Neural progenitor cell (in vitro differentiated cells): Measurements from ENCODE around the gene RALGDS. TPM values are rescaled to one million over a fixed set of nuclear protein-coding genes. Genes with fewer than 3 reads are reported as not detected.

Experiments
- DNase-seq: peaks from one replicate; pipeline ENCODE4 v3.0.0-alpha.2; 2016; ENCODE audit warnings: low spot score
- H2AFZ ChIP-seq: fragments of 200-600 bp; sonication (generic); replicated peaks from 2 replicates; pipeline ENCODE4 v1.6.1; 2016; ENCODE audit warnings: antibody characterized with exemption
- H3F3A ChIP-seq: fragments of 200-600 bp; sonication (generic); 2 replicates; pipeline ENCODE4 v1.6.1; 2016; ENCODE audit warnings: antibody characterized with exemption, low read depth
- H3K27ac ChIP-seq: fragments of 200-600 bp; sonication (generic); 2 replicates; pipeline ENCODE4 v1.5.1; 2016; ENCODE audit warnings: mild to moderate bottlenecking
- H3K27me3 ChIP-seq: fragments of 200-600 bp; sonication (generic); 2 replicates; pipeline ENCODE4 v1.6.1; 2016; ENCODE audit warnings: mild to moderate bottlenecking, moderate library complexity
- H3K36me3 ChIP-seq: fragments of 200-600 bp; sonication (generic); 2 replicates; pipeline ENCODE4 v1.5.1; 2016
- H3K4me1 ChIP-seq: fragments of 200-600 bp; sonication (generic); 2 replicates; pipeline ENCODE4 v1.6.1; 2016; ENCODE audit warnings: mixed run types
- H3K4me2 ChIP-seq: fragments of 200-600 bp; sonication (generic); 2 replicates; pipeline ENCODE4 v1.6.1; 2016
- H3K4me3 ChIP-seq: fragments of 200-600 bp; sonication (generic); 2 replicates; pipeline ENCODE4 v1.5.1; 2016
- H3K79me2 ChIP-seq: fragments of 200-600 bp; sonication (generic); 2 replicates; pipeline ENCODE4 v1.6.1; 2016; ENCODE audit warnings: low read depth
- H3K9ac ChIP-seq: fragments of 200-600 bp; sonication (generic); 2 replicates; pipeline ENCODE4 v1.6.1; 2016
- H3K9me3 ChIP-seq: fragments of 200-600 bp; sonication (generic); 2 replicates; pipeline ENCODE4 v1.5.1; 2016; ENCODE audit warnings: low read depth
- H4K20me1 ChIP-seq: fragments of 200-600 bp; sonication (generic); 2 replicates; pipeline ENCODE4 v1.6.1; 2016; ENCODE audit warnings: low read depth
- H3K27ac Mint-ChIP-seq: 3 replicates; pipeline ENCODE4 v1.8.0; 2021; ENCODE audit warnings: mixed read lengths
- H3K27me3 Mint-ChIP-seq: 2 replicates; pipeline ENCODE4 v1.8.0; 2022; ENCODE audit warnings: low read depth, mild to moderate bottlenecking, inconsistent platforms, moderate library complexity, mixed read lengths; ENCODE audit not compliant: insufficient read depth
- H3K36me3 Mint-ChIP-seq: 3 replicates; pipeline ENCODE4 v1.8.0; 2021; ENCODE audit warnings: mixed read lengths
- H3K4me1 Mint-ChIP-seq: 3 replicates; pipeline ENCODE4 v1.8.0; 2021; ENCODE audit warnings: mixed read lengths
- H3K4me3 Mint-ChIP-seq: 3 replicates; pipeline ENCODE4 v1.8.0; 2021; ENCODE audit warnings: mild to moderate bottlenecking, moderate library complexity, mixed read lengths
- H3K9me3 Mint-ChIP-seq: 3 replicates; pipeline ENCODE4 v1.8.0; 2020; ENCODE audit warnings: mixed read lengths
- CTCF ChIP-seq: fragments of 200-600 bp; sonication (generic); IDR thresholded peaks from 2 replicates; pipeline ENCODE4 v1.5.1; 2017; ENCODE audit warnings: antibody characterized with exemption, mild to moderate bottlenecking
- EZH2 ChIP-seq: fragments of 200-600 bp; sonication (generic); IDR thresholded peaks from 2 replicates; pipeline ENCODE4 v1.6.1; 2017; ENCODE audit warnings: antibody characterized with exemption, mild to moderate bottlenecking, moderate library complexity
- EZH2phosphoT487 ChIP-seq: fragments of 200-600 bp; sonication (generic); IDR thresholded peaks from 2 replicates; pipeline ENCODE4 v1.6.1; 2017; ENCODE audit warnings: antibody characterized with exemption
- total RNA-seq: library from RNA; depleted of rRNA; stranded (reverse); fragments of >200 nt; gene quantifications from 2 replicates; pipeline ENCODE4 v1.2.3, GENCODE V29; 2015; ENCODE audit warnings: low replicate concordance

The RALGDS gene
- total RNA-seq, 1 donor from 2014 or later = 24.1 TPM

- Histone ChIP-seq H3K4me2 (no peak overlapping the region), H3K36me3 (no peaks in the 10 kb centered on the region), H3K9ac (no peak overlapping the region), H3K4me3 (no peak overlapping the region), H3K27me3 (peaks cover 47% of the 10 kb centered on the region), H3K9me3 (no peaks in the 10 kb centered on the region), H3K4me1 (peaks cover 6% of the 10 kb centered on the region), H3K79me2 (no peaks in the 10 kb centered on the region), H3K27ac (no peak overlapping the region), H3F3A (peaks cover 4% of the 10 kb centered on the region), H4K20me1 (peaks cover 3% of the 10 kb centered on the region), H2AFZ (no peak overlapping the region)
- peak; percentile 45 for DNase-seq
- Mint-ChIP-seq H3K27ac (no peak overlapping the region), H3K27me3 (peaks cover 12% of the 10 kb centered on the region), H3K9me3 (no peaks in the 10 kb centered on the region), H3K36me3 (no peaks in the 10 kb centered on the region), H3K4me3 (no peak overlapping the region), H3K4me1 (peaks cover 8% of the 10 kb centered on the region)
- TF ChIP-seq CTCF = peak; percentile 56
- TF ChIP-seq EZH2phosphoT487 = no peak
Observed at GRCh38 chr9:133160742-133161546, 39.9 kb upstream of the RALGDS start.

- Mint-ChIP-seq H3K27ac (no peak overlapping the region), H3K9me3 (no peaks in the 10 kb centered on the region), H3K27me3 (peaks cover 12% of the 10 kb centered on the region), H3K4me3 (no peak overlapping the region), H3K36me3 (no peaks in the 10 kb centered on the region), H3K4me1 (peaks cover 7% of the 10 kb centered on the region)
- peaks cover 3% of the 10 kb centered on the region for H4K20me1 ChIP-seq
- H3K9ac ChIP-seq = no peak overlapping the region
- H3K9me3 ChIP-seq = no peaks in the 10 kb centered on the region
- H3K79me2 ChIP-seq = no peaks in the 10 kb centered on the region
- no peaks in the 10 kb centered on the region for H3K36me3 ChIP-seq
- no peak overlapping the region for H3K4me3 ChIP-seq
- TF ChIP-seq EZH2 = no peak
- no peak for TF ChIP-seq CTCF
- no peak for TF ChIP-seq EZH2phosphoT487
- peaks cover 26% of the 10 kb centered on the region for H3K27me3 ChIP-seq
- H2AFZ ChIP-seq = no peak overlapping the region
- peaks cover 4% of the 10 kb centered on the region for H3F3A ChIP-seq
- no peak overlapping the region for H3K4me2 ChIP-seq
- peaks cover 6% of the 10 kb centered on the region for H3K4me1 ChIP-seq
- H3K27ac ChIP-seq = no peak overlapping the region
- DNase-seq = no peak
Observed at GRCh38 chr9:133158695-133159094, 37.7 kb upstream of the RALGDS start.

- peaks cover 18% of the 10 kb centered on the region for H3K4me1 Mint-ChIP-seq
Observed at GRCh38 chr9:133155156-133155555, 34.1 kb upstream of the RALGDS start.

More at GRCh38 chr9:133155156-133155555, 34.1 kb upstream of the RALGDS start:
- Histone ChIP-seq H3K27ac (no peak overlapping the region), H3K9ac (no peak overlapping the region), H3K9me3 (no peaks in the 10 kb centered on the region), H3K4me3 (no peak overlapping the region), H3F3A (peaks cover under 1% of the 10 kb centered on the region), H3K27me3 (no peaks in the 10 kb centered on the region), H4K20me1 (no peaks in the 10 kb centered on the region), H2AFZ (no peak overlapping the region), H3K36me3 (no peaks in the 10 kb centered on the region), H3K79me2 (no peaks in the 10 kb centered on the region), H3K4me1 (no peaks in the 10 kb centered on the region), H3K4me2 (no peak overlapping the region)
- Mint-ChIP-seq H3K4me3 (no peak overlapping the region), H3K27ac (no peak overlapping the region), H3K27me3 (peaks cover 10% of the 10 kb centered on the region), H3K9me3 (no peaks in the 10 kb centered on the region), H3K36me3 (no peaks in the 10 kb centered on the region)
- TF ChIP-seq EZH2 = no peak
- TF ChIP-seq CTCF = no peak
- no peak for TF ChIP-seq EZH2phosphoT487
- DNase-seq = no peak
